MM.1S (cell line): Measurements from ENCODE around the gene TPRN.

ENCODE experiments used
- DNase-seq: peaks from one replicate; pipeline ENCODE4 v3.0.0-alpha.2; 2015
- H2AFZ ChIP-seq: fragments of 300-600 bp; sonication (generic); 2 replicates; pipeline ENCODE4 v1.6.0; 2016; ENCODE audit warnings: antibody characterized with exemption, low read length
- H3F3A ChIP-seq: fragments of 300-600 bp; sonication (generic); 2 replicates; pipeline ENCODE4 v1.6.1; 2016; ENCODE audit warnings: mild to moderate bottlenecking, antibody characterized with exemption, low read length, moderate library complexity, mixed read lengths; ENCODE audit not compliant: insufficient read depth
- H3K27ac ChIP-seq: fragments of 300-600 bp; sonication (generic); 2 replicates; pipeline ENCODE4 v1.5.1; 2016; ENCODE audit warnings: mild to moderate bottlenecking, low read length
- H3K27me3 ChIP-seq: fragments of 300-600 bp; sonication (generic); replicated peaks from 2 replicates; pipeline ENCODE4 v1.6.0; 2016; ENCODE audit warnings: low read length; ENCODE audit not compliant: insufficient read depth
- H3K36me3 ChIP-seq: fragments of 300-600 bp; sonication (generic); replicated peaks from 2 replicates; pipeline ENCODE4 v1.6.1; 2016; ENCODE audit warnings: mild to moderate bottlenecking, low read length, mixed read lengths; ENCODE audit not compliant: insufficient read depth
- H3K4me1 ChIP-seq: fragments of 300-600 bp; sonication (generic); 2 replicates; pipeline ENCODE4 v1.6.1; 2016; ENCODE audit warnings: low read length, mixed read lengths
- H3K4me2 ChIP-seq: fragments of 300-600 bp; sonication (generic); 2 replicates; pipeline ENCODE4 v1.6.0; 2016; ENCODE audit warnings: low read depth, low read length
- H3K4me3 ChIP-seq: fragments of 300-600 bp; sonication (generic); 2 replicates; pipeline ENCODE4 v1.5.1; 2016; ENCODE audit warnings: low read length, mixed read lengths
- H3K79me2 ChIP-seq: fragments of 300-600 bp; sonication (generic); 2 replicates; pipeline ENCODE4 v1.6.1; 2016; ENCODE audit warnings: mixed run types, low read length, mixed read lengths
- H3K9ac ChIP-seq: fragments of 300-600 bp; sonication (generic); 2 replicates; pipeline ENCODE4 v1.6.1; 2016; ENCODE audit warnings: low read length, mixed read lengths
- H3K9me2 ChIP-seq: fragments of 300-600 bp; sonication (generic); replicated peaks from 2 replicates; pipeline ENCODE4 v1.6.1; 2016; ENCODE audit warnings: mild to moderate bottlenecking, low read length, mixed read lengths; ENCODE audit not compliant: insufficient read depth
- H3K9me3 ChIP-seq: fragments of 300-600 bp; sonication (generic); replicated peaks from 2 replicates; pipeline ENCODE4 v1.6.1; 2016; ENCODE audit warnings: mild to moderate bottlenecking, low read length, mixed read lengths; ENCODE audit not compliant: insufficient read depth
- H4K20me1 ChIP-seq: fragments of 300-600 bp; sonication (generic); 2 replicates; pipeline ENCODE4 v1.6.1; 2016; ENCODE audit warnings: mild to moderate bottlenecking, low read length, moderate library complexity, mixed read lengths; ENCODE audit not compliant: insufficient read depth
- CTCF ChIP-seq: fragments of 300-600 bp; sonication (generic); IDR thresholded peaks from 2 replicates; pipeline ENCODE4 v1.5.1; 2016; ENCODE audit warnings: antibody characterized with exemption, low read length, mixed read lengths
- EZH2 ChIP-seq: fragments of 300-600 bp; sonication (generic); optimal IDR thresholded peaks from 2 replicates; pipeline ENCODE3; 2017; ENCODE audit warnings: low read depth, mild to moderate bottlenecking, antibody characterized with exemption, low read length, mixed read lengths
- EZH2phosphoT487 ChIP-seq: fragments of 300-600 bp; sonication (generic); IDR thresholded peaks from 2 replicates; pipeline ENCODE4 v1.6.1; 2018; ENCODE audit warnings: antibody characterized with exemption, low read length

TPRN gene

GRCh38 chr9:137162505-137163364 is 37.8 kb downstream of the TPRN start:
- no peak overlapping the region for H3K4me2 ChIP-seq
- no peak for DNase-seq
- H3F3A ChIP-seq: no peaks in the 10 kb centered on the region
- no peak overlapping the region for H3K27ac ChIP-seq
- no peak overlapping the region for H3K4me3 ChIP-seq
- H3K9me2 ChIP-seq: no peaks in the 10 kb centered on the region
- H3K27me3 ChIP-seq: peaks cover 79% of the 10 kb centered on the region
- H4K20me1 ChIP-seq: no peaks in the 10 kb centered on the region
- no peak overlapping the region for H2AFZ ChIP-seq
- peaks cover 17% of the 10 kb centered on the region for H3K4me1 ChIP-seq
- TF ChIP-seq CTCF (no peak), EZH2phosphoT487 (no peak), EZH2 (no peak)
- H3K36me3 ChIP-seq: no peaks in the 10 kb centered on the region
- H3K9me3 ChIP-seq: no peaks in the 10 kb centered on the region
- no peak overlapping the region for H3K9ac ChIP-seq
- no peaks in the 10 kb centered on the region for H3K79me2 ChIP-seq

DNA sequence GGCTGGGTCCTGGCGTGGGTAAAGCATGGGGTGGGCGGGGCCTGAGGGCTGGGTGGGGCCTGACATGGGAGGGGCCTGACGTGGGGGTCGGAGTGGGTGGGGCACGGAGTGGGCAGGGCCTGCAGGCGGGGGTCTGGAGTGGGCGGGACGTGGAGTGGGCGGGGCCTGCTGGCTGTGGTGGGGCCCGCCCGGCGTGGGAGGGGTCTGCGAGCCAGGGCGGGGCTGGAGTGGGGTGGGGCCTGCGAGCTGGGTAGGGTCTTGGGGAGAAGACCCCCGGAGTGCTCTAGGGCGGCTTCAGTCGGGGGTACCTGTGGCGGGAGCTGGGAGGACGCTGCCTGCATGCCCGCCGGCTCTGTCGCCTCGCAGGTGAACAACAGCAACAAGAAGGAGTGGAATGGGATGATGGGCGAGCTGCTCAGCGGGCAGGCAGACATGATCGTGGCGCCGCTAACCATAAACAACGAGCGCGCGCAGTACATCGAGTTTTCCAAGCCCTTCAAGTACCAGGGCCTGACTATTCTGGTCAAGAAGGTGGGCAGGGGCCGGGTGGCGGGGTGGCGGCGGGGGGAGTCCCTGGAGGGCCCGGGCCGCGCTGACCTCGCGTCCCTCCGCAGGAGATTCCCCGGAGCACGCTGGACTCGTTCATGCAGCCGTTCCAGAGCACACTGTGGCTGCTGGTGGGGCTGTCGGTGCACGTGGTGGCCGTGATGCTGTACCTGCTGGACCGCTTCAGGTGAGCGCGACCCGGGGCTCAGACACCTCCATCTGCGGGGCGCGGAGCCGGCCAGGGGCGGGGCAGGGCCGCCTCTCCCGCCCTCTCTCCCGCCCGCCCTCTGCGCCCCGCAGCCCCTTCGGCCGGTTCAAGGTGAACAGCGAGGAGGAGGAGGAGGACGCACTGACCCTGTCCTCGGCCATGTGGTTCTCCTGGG is 38.7 kb downstream of the TPRN start:
- no peaks in the 10 kb centered on the region for H3F3A ChIP-seq
- no peaks in the 10 kb centered on the region for H3K9me2 ChIP-seq
- H2AFZ ChIP-seq: no peak overlapping the region
- TF ChIP-seq CTCF: no peak
- TF ChIP-seq EZH2phosphoT487: no peak
- TF ChIP-seq EZH2: no peak
- peaks cover 23% of the 10 kb centered on the region for H3K4me1 ChIP-seq
- no peaks in the 10 kb centered on the region for H3K79me2 ChIP-seq
- H3K9ac ChIP-seq: no peak overlapping the region
- no peak for DNase-seq
- no peaks in the 10 kb centered on the region for H4K20me1 ChIP-seq
- H3K9me3 ChIP-seq: no peaks in the 10 kb centered on the region
- H3K4me3 ChIP-seq: no peak overlapping the region
- peaks cover 74% of the 10 kb centered on the region for H3K27me3 ChIP-seq
- H3K27ac ChIP-seq: no peak overlapping the region
- no peak overlapping the region for H3K4me2 ChIP-seq
- no peaks in the 10 kb centered on the region for H3K36me3 ChIP-seq

DNA sequence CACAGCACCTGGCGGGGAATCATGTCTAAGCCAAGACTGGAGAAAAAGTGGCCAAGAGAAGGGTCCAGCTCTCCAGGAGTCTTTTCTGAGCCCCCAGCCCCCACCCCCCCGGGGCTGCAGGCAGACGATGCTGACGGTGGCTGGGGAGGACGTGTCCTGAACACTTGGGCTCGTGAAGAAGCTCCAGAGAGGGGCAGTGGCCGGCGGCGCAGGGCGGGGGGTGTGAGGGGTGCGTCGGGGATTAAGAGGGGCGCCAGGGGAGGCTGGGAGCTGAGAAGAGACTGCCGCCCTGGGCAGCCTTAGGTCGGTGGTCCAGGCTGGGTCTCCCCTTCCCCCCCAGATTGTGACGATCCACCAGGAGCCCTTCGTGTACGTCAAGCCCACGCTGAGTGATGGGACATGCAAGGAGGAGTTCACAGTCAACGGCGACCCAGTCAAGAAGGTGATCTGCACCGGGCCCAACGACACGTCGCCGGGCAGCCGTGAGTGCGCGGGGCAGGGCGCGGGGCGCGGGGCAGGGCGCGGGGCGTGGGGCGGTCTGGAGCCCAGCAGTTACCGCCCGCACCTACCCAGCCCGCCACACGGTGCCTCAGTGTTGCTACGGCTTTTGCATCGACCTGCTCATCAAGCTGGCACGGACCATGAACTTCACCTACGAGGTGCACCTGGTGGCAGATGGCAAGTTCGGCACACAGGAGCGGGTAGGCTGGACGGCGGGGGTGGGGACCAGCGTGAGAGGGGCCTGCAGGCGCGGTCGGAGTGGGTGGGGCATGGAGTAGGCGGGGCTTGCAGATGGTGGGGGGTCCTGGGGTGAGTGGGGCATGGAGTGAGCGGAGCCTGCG is 39.6 kb downstream of the TPRN start:
- DNase-seq: no peak
- H3K27me3 ChIP-seq: peaks cover 65% of the 10 kb centered on the region

More for the DNA sequence above, 39.6 kb downstream of the TPRN start:
- Histone ChIP-seq H3K9me3 (no peaks in the 10 kb centered on the region), H3F3A (no peaks in the 10 kb centered on the region), H3K27ac (no peak overlapping the region), H3K79me2 (no peaks in the 10 kb centered on the region), H3K4me1 (peaks cover 23% of the 10 kb centered on the region), H3K9me2 (no peaks in the 10 kb centered on the region), H3K9ac (no peak overlapping the region), H3K4me2 (no peak overlapping the region), H4K20me1 (no peaks in the 10 kb centered on the region), H2AFZ (no peak overlapping the region), H3K4me3 (no peak overlapping the region), H3K36me3 (no peaks in the 10 kb centered on the region)
- no peak for TF ChIP-seq EZH2
- no peak for TF ChIP-seq CTCF
- no peak for TF ChIP-seq EZH2phosphoT487
